HG02642 (cell line): Measurements from ENCODE around the gene CHM.
"Not testable (repeated sequence)": the region's sequence is repeated elsewhere in the genome, so short reads cannot be mapped to it uniquely, and the experiment has no call there.

Experiments used
- ATAC-seq: cut with Tn5 transposase; IDR thresholded peaks from one replicate; pipeline ENCODE4 v1.9.1; 2021; ENCODE audit warnings: mild to moderate bottlenecking; ENCODE audit not compliant: unreplicated experiment, poor library complexity

CHM gene

DNA sequence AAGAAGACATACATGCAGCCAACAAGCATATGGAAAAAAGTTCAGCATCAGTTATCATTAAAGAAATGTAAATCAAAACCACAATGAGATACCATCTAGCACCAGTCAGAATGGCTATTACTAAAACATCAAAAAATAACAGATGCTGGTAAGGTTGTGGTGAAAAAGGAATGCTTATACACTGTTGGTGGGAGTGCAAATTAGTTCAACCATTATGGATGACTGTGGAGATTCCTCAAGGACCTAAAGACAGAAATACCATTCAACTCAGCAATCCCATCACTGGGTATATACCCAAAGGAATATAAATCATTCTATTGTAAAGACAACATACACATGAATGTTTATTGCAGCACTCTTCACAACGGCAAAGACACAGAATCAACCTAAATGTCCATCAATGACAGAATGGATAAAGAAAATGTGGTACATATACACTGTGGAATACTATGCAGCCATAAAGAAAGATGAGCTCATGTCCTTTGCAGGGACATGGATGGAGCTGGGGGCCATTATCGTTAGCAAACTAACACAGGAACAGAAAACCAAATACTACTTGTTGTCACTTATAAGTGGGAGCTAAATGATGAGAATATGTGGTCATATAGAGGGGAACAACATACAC is 130.6 kb downstream of the CHM start:
- not testable (repeated sequence) for ATAC-seq

GRCh38 chrX:85914431-85914830 is 132.9 kb downstream of the CHM start:
- no peak for ATAC-seq

DNA sequence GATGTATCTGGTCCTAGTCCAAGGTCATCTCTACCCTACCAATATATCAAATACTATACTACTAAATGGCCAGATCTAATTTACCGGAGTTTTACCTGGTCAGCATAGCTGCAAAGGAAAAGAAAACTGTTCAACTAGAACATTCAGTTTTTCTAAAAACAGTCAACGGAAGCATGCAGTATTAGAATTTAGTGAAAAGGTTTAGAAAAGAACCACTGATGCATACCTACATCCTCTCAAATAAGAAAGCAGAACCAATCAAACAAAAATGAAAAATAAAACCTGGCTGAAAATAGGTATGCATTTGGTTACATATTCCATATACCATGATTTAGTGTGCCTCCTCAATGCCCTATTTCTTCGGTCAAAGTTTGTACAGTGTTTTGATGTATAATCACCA is 140.0 kb downstream of the CHM start:
- ATAC-seq, result no peak

GRCh38 chrX:85906399-85906798 is 141.0 kb downstream of the CHM start:
- no peak for ATAC-seq

DNA sequence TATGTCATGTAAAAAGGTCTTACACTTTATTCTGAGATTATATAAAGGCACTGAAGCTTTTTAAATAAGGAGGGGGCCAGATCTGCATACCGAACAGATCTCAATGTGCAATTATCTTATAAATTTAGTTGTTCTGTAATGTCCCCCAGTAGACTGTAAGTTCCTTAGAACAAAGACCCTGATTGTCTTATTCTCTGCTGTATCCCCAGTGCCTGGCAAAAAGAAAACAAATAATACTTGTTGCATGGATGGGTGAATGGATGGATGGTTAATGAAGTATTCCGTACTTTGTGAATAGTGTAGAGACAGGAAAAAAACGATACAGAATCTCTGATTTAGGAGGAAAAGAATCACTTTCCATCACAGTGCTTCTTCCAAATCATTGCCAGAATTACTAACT is 141.5 kb downstream of the CHM start:
- ATAC-seq, result no peak

DNA sequence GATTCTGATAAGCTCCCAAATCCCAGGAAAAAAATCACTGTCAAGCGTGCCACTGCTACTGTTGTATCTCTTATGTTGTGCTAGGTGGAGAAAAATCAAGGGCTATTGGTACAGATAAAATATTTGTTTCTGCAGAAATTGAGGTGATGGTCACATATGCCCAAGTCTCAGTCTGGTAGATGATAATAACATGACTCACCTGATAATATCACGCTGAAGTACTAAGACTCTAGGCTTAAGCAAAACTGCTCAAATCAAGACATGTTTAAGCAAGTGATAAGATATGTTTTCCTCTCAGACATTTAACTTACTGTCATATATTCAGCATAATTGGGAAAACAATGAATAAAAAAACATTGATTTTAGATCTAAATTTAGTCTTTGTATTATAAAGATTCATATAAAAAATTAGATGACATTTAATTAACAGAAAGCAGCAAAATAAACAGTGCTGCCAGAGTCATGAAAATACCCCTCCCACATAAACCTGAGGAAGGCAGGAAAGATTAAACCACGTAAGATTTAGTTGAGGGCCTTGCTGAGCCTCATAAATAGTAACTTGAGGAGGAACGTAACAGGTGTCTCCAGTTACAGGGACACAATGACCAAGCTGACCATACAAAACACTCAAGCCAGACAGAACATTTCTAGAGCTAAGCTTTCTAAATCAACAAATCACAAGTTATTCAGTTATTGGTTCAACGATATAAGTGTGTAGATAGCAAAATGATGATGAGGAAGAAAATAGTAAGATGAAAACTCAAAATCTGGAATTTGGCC is 143.5 kb downstream of the CHM start:
- no peak for ATAC-seq

DNA sequence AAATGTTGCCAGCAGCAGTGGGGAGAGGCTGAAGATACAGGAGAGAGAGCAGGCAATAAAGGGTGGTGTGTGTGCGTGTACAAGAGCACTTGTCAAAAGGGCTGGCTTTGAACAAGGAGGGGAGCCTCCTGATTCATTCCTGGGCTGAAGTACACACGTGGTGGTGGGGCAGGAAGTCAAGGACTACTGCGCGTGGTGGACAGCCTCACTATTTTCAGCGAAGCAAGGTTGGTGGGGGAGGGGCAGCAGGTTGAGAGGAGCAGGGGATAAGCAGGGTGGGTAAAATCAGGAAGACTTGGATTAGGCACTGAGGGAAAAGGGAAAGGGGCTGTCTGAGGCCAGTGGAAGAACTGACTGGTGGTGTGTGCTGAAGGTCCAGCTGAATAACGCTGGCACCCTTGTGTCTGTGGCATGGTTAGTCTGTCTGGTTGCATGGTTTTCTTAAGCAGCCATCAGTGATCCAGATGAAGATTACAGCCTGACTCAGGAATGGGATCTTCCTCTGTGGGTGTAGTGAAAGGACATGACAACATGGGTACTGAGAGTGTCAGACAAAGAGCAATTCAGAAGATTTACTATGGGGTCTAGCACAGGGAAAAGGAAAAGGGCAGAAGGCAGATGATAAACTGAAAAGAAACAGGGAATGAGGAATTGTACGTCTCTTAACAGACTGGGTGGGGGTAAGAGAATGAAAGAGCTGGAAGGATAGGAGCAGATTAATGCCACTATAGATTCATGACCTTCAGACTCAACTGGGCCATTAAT is 149.8 kb downstream of the CHM start:
- no peak for ATAC-seq

DNA sequence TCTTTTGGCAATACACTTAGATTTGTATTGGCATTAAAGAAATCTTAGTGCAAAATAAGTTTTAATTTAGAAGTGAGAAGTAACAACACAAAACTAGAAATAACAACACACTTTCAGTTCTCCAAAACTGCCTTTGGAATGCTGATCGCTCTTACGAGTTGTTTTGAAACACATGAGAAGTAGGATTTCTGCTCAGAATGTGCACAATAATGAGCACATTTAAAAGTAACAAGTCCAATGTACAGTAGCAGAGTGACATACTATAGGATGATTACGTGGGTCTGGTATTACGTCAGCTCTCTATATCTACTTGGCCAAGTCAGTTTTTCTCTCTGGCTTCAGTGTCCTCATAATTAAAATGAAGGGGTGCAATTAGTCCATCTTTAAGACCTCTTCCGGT is 164.8 kb downstream of the CHM start:
- ATAC-seq, result no peak

DNA sequence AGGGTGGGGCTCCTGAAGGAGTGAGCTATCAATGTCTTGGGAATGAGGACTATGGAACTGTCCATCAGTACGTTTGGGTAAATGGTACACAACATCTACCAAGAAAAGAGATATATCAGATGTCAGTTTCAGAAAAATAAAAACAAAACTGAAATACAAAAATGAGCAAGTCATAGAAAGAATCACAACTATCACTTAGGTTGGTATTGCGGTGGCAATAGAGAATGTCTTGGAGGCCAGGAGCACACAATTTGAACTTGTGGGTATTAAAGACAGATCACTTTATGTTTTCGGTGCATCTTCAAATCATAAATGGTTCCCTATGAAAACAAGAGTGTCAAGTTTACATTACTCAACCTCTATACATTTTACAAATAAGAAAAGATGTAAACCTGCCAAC is 176.8 kb downstream of the CHM start:
- ATAC-seq, result no peak

DNA sequence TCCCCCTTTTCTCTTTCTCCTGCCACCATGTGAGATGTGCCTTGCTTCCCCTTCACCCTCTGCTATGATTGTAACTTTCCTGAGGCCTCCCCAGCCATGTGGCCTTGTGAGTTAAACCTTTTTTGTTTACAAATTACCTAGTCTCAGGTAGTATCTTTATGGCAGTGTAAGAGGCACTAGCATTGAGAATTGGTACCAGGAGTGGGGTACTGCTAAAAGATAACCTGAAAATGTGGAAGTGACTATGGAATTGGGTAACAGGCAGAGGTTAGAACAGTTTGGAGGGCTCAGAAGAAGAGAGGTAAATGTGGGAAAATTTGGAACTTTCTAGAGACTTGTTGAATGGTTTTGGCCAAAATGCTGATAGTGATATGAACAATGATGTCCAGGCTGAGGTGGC is 182.0 kb downstream of the CHM start:
- ATAC-seq, result no peak

- ATAC-seq, result no peak
These were observed 187.9 kb downstream of the CHM start for GRCh38 chrX:85859426-85859825.

- no peak for ATAC-seq
These were observed 195.9 kb downstream of the CHM start for GRCh38 chrX:85851418-85851817.

DNA sequence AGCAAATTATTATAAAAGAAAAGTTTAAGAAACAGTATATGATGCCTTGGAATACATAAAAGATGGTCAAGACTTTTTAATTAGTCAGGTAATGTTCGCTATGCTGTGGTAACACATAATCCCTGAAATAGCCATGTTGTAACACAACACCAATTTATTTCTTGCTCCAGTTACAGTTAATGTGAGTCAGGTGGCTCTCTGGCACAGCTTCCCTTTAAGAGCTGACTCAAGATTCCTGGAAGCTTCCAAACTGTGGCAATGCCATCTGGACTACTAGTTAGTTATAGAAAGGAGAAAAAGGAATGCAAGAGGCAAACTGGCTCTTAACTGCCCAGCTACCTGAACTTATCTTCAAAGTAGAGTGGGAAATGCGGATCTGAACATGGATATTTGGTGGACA is 210.5 kb downstream of the CHM start:
- no peak for ATAC-seq

DNA sequence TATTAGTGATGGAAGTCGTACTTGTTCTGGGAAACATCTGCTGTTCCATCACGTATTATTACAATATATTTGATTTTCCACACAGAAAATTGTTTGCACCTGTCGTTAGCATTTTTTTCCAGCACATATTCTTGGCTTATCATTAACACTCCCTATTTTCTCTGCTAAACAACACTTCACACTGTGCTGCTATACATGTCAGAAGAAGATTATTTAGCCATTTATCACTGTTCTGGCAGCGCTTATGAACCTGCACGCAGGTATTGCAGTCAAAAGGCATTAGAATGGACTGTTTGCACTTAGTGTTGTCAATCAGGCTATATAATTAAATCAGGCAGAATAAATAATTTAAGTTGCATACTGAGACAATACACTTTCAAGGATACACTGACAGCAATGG is 218.6 kb downstream of the CHM start:
- ATAC-seq, result no peak

GRCh38 chrX:85815203-85815751 is 232.1 kb downstream of the CHM start:
- no peak for ATAC-seq
